K562 (cell line): ENCODE results near the gene NAP1L4. TPM values are rescaled to one million over a fixed set of nuclear protein-coding genes. Genes with fewer than 3 reads are reported as not detected.

Experiments used
- ARHGAP35 ChIP-seq: fragments of 450-650 bp; IDR thresholded peaks from 2 replicates; pipeline ENCODE4 v1.6.1; 2018; ENCODE audit not compliant: partially characterized antibody
- HINFP ChIP-seq: fragments of 450-650 bp; conservative IDR thresholded peaks from 2 replicates; pipeline ENCODE4 v1.6.1; 2016; ENCODE audit warnings: missing genetic modification characterization, low read depth, mild to moderate bottlenecking, control low read depth, missing compliant biosample characterization
- NFE2L1 ChIP-seq: fragments of 450-650 bp; IDR thresholded peaks from 2 replicates; pipeline ENCODE4 v1.6.1; 2016; ENCODE audit warnings: missing genetic modification characterization, low read depth, mild to moderate bottlenecking, missing compliant biosample characterization, moderate library complexity, borderline replicate concordance
- PHB2 ChIP-seq: fragments of 450-650 bp; IDR thresholded peaks from 2 replicates; pipeline ENCODE4 v1.6.1; 2017; ENCODE audit warnings: low read depth
- TAL1 ChIP-seq: fragments of 450-650 bp; IDR thresholded peaks from 2 replicates; pipeline ENCODE4 v1.6.1; 2016; ENCODE audit warnings: mild to moderate bottlenecking
- TCF15 ChIP-seq: fragments of 250-450 bp; sonication (Bioruptor Pico); IDR thresholded peaks from 2 replicates; pipeline ENCODE4 v1.8.0; 2022; ENCODE audit warnings: moderate library complexity, mild to moderate bottlenecking, inconsistent platforms
- TCF7L2 ChIP-seq: fragments of 150-350 bp; IDR thresholded peaks from 2 replicates; pipeline ENCODE4 v1.6.1; 2016; ENCODE audit warnings: low read depth, mild to moderate bottlenecking, low read length, moderate library complexity
- ZBTB40 ChIP-seq, 2 experiments: fragments of 450-650 bp in 1 of 2; sonication (generic) in 1 of 2; formaldehyde crosslinking in 1 of 2; IDR thresholded peaks; 2 replicates each; pipeline versions ENCODE4 v1.7.1 to v1.9.0; 2016 to 2022; ENCODE audit warnings: inconsistent platforms in 1 of 2, mild to moderate bottlenecking in 1 of 2, missing genetic modification reagents in 1 of 2
- ZNF316 ChIP-seq: fragments of 450-650 bp; IDR thresholded peaks from 2 replicates; pipeline ENCODE4 v1.6.1; 2016
- polyA plus RNA-seq, 8 experiments: library from polyadenylated mRNA; depleted of rRNA in 4 of 8; stranded (reverse) in 5 of 8; unstranded in 3 of 8; fragments of >200 nt; fragmentation: Nextera tagmentation in 2 of 8; fragmentation: Illumina TruSeq in 1 of 8; extraction: Ambion mirVana in 2 of 8; extraction: Trizol in 1 of 8; gene quantifications; 2 replicates each; pipeline versions ENCODE4 v1.2.1 to v1.2.3, GENCODE V29; 2011 to 2014; ENCODE audit warnings: inconsistent platforms in 1 of 8, missing spikeins in 1 of 8
- total RNA-seq, 7 experiments: library from RNA; depleted of rRNA in 6 of 7; stranded (reverse); fragments of >200 nt in 6 of 7; fragmentation: Illumina TruSeq in 2 of 7; extraction: Trizol in 2 of 7; gene quantifications; 2 replicates each; pipeline versions ENCODE4 v1.2.1 to v1.2.3, GENCODE V29; 2011 to 2021; ENCODE audit warnings: low replicate concordance in 1 of 7

Gene NAP1L4
- total and polyA plus RNA-seq, 9 of the 15 experiments (the other 6 are each of a cell fraction or from before 2014, with no cell fraction given) = 34.1 to 237 (median 179) TPM

GRCh38 chr11:2987881-2988861 lies 4.0 kb downstream of the NAP1L4 start (continued):
- TF ChIP-seq ZBTB40 (IDR thresholded peaks at IDR 0.05) (no peak), ZBTB40 (CRISPR knock-in tag; IDR thresholded peaks at IDR 0.05) (no peak), TCF15 (no peak), NFE2L1 (tag) (peak; percentile 85), TAL1 (no peak), TCF7L2 (no peak), ZNF316 (peak; percentile 89), HINFP (tag) (no peak), PHB2 (no peak), ARHGAP35 (no peak)
